ENCODE results near the gene ELP4. TPM values are rescaled to one million over a fixed set of nuclear protein-coding genes. Genes with fewer than 3 reads are reported as not detected.

Gene ELP4
- total RNA-seq, 1 donor from 2014 or later: 147 TPM

DNA sequence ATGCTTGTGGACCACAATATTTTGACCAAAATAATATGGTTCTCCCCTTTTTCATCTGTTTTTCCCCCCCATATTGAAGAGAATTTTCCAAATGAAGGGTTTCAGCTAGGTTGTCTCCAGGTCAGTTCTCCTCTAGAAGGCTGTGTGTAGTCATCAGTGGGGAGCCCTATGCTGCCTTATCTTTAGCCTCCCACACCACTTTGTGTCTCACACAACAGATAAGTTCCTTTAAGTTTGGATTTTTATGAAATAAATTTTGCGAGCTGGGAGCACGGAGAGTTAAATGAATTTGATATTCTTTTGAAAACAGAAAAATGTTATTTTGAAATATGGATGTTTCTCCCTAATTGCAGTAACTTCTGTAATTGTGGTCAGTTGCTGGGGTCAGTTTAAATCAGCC lies 272.7 kb downstream of the ELP4 start:
- Histone ChIP-seq H3K4me1 (peaks cover 46% of the 10 kb centered on the region), H3K36me3 (no peaks in the 10 kb centered on the region), H3K79me2 (ENCODE audit: low read depth) (no peaks in the 10 kb centered on the region), H3K27ac (peak overlapping the region; percentile 50), H3F3A (ENCODE audit: low read depth) (peaks cover 56% of the 10 kb centered on the region), H3K9me3 (ENCODE audit: low read depth) (no peaks in the 10 kb centered on the region), H3K27me3 (no peaks in the 10 kb centered on the region), H4K20me1 (ENCODE audit: low read depth) (no peaks in the 10 kb centered on the region), H2AFZ (replicated peaks) (no peak overlapping the region), H3K4me3 (no peak overlapping the region), H3K4me2 (no peak overlapping the region), H3K9ac (no peak overlapping the region)
- Mint-ChIP-seq H3K4me1 (peaks cover 55% of the 10 kb centered on the region), H3K36me3 (peaks cover 13% of the 10 kb centered on the region), H3K9me3 (peaks cover 3% of the 10 kb centered on the region), H3K27me3 (ENCODE audit: insufficient read depth, low read depth) (no peaks in the 10 kb centered on the region), H3K4me3 (no peak overlapping the region), H3K27ac (no peak overlapping the region)
- TF ChIP-seq, protein P1, sequence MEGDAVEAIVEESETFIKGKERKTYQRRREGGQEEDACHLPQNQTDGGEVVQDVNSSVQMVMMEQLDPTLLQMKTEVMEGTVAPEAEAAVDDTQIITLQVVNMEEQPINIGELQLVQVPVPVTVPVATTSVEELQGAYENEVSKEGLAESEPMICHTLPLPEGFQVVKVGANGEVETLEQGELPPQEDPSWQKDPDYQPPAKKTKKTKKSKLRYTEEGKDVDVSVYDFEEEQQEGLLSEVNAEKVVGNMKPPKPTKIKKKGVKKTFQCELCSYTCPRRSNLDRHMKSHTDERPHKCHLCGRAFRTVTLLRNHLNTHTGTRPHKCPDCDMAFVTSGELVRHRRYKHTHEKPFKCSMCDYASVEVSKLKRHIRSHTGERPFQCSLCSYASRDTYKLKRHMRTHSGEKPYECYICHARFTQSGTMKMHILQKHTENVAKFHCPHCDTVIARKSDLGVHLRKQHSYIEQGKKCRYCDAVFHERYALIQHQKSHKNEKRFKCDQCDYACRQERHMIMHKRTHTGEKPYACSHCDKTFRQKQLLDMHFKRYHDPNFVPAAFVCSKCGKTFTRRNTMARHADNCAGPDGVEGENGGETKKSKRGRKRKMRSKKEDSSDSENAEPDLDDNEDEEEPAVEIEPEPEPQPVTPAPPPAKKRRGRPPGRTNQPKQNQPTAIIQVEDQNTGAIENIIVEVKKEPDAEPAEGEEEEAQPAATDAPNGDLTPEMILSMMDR (IDR thresholded peaks at IDR 0.05): no peak
- no peak for TF ChIP-seq EZH2phosphoT487 (IDR thresholded peaks at IDR 0.05)
- no peak for TF ChIP-seq EZH2 (IDR thresholded peaks at IDR 0.05)
- no peak for DNase-seq (ENCODE audit: low spot score)

DNA sequence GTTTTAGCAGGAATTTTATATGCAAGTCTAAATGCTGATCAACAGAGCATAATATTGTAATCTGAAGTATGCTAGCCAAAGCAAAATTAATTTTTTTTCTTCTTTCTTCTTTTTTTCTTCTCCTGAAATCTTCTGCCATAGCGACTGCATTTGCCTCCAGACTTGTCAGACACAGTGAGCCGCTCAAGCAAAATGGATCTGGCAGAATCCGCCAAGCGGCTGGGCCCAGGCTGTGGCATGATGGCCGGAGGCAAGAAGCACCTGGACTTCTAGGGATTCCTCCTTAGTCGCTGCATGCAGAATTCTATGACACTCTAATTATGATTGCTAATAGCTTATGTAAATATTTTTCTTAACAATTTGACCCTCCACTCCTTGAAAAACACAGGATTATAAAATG lies 273.7 kb downstream of the ELP4 start:
- Histone ChIP-seq H3F3A (ENCODE audit: low read depth) (peaks cover 66% of the 10 kb centered on the region), H3K9me3 (ENCODE audit: low read depth) (no peaks in the 10 kb centered on the region), H3K27ac (no peak overlapping the region), H3K9ac (no peak overlapping the region), H3K27me3 (no peaks in the 10 kb centered on the region), H4K20me1 (ENCODE audit: low read depth) (no peaks in the 10 kb centered on the region), H3K4me3 (no peak overlapping the region), H2AFZ (replicated peaks) (no peak overlapping the region), H3K79me2 (ENCODE audit: low read depth) (no peaks in the 10 kb centered on the region), H3K4me1 (peaks cover 54% of the 10 kb centered on the region), H3K36me3 (no peaks in the 10 kb centered on the region), H3K4me2 (no peak overlapping the region)
- H3K27me3 Mint-ChIP-seq (ENCODE audit: insufficient read depth, low read depth): no peaks in the 10 kb centered on the region
- peaks cover 64% of the 10 kb centered on the region for H3K4me1 Mint-ChIP-seq
- no peaks in the 10 kb centered on the region for H3K9me3 Mint-ChIP-seq
- H3K4me3 Mint-ChIP-seq: no peak overlapping the region
- no peak overlapping the region for H3K27ac Mint-ChIP-seq
- TF ChIP-seq, protein P1 (IDR thresholded peaks at IDR 0.05): no peak
- TF ChIP-seq EZH2 (IDR thresholded peaks at IDR 0.05) (no peak), EZH2phosphoT487 (IDR thresholded peaks at IDR 0.05) (no peak)
- peaks cover 10% of the 10 kb centered on the region for H3K36me3 Mint-ChIP-seq
- peak; percentile 48 for DNase-seq (ENCODE audit: low spot score)

DNA sequence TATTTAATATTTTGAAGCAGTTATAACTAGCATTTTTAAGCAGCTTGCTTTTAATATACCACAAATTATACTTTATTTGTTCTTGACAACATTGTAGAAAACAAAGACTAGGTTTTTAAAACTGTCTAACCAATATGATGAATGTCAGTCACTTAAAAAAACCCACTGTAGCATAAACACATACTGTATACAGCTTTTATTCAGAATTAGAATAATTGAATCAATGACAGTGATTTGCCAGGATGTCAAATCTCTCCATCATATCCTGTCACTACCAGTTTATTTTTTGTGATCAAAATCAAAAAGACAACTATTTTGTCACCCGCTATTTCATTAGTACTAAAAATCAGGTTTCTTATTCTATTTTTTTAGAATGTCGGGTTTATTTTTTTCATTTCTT lies 275.0 kb downstream of the ELP4 start:
- Histone ChIP-seq H3K27ac (no peak overlapping the region), H3K4me2 (no peak overlapping the region), H3F3A (ENCODE audit: low read depth) (peaks cover 66% of the 10 kb centered on the region), H3K27me3 (no peaks in the 10 kb centered on the region), H2AFZ (replicated peaks) (no peak overlapping the region), H4K20me1 (ENCODE audit: low read depth) (no peaks in the 10 kb centered on the region), H3K79me2 (ENCODE audit: low read depth) (no peaks in the 10 kb centered on the region), H3K36me3 (peaks cover 12% of the 10 kb centered on the region), H3K9me3 (ENCODE audit: low read depth) (no peaks in the 10 kb centered on the region), H3K9ac (no peak overlapping the region), H3K4me1 (peaks cover 54% of the 10 kb centered on the region), H3K4me3 (no peak overlapping the region)
- no peak for DNase-seq (ENCODE audit: low spot score)
- H3K4me1 Mint-ChIP-seq: peaks cover 64% of the 10 kb centered on the region
- H3K36me3 Mint-ChIP-seq: peaks cover 10% of the 10 kb centered on the region
- H3K27ac Mint-ChIP-seq: no peak overlapping the region
- TF ChIP-seq EZH2phosphoT487 (IDR thresholded peaks at IDR 0.05) (no peak), EZH2 (IDR thresholded peaks at IDR 0.05) (no peak)
- TF ChIP-seq, protein P1 (IDR thresholded peaks at IDR 0.05): no peak
- H3K27me3 Mint-ChIP-seq (ENCODE audit: insufficient read depth, low read depth): no peaks in the 10 kb centered on the region
- no peak overlapping the region for H3K4me3 Mint-ChIP-seq
- H3K9me3 Mint-ChIP-seq: no peaks in the 10 kb centered on the region

Data from neural progenitor cell (in vitro differentiated cells).